Thyroid gland (tissue), 4 donors: Measurements from ENCODE around the gene SPATA2.
A peak's percentile ranks its signal among the peaks of the same experiment; 100 is the strongest.

ENCODE experiments used
- CTCF ChIP-seq, 6 experiments: fragments of 200-600 bp in 3 of 6; fragments of 450-650 bp in 3 of 6; sonication (generic) in 3 of 6; IDR thresholded peaks; one replicate each; pipeline ENCODE4 v1.5.1; 2016 to 2019; ENCODE audit warnings: antibody characterized with exemption in 6 of 6, mild to moderate bottlenecking in 2 of 6, inconsistent platforms in 1 of 6, moderate library complexity in 1 of 6
- POLR2A ChIP-seq, 2 donors: fragments of 450-650 bp; IDR thresholded peaks; one replicate each; pipeline ENCODE4 v1.6.1; 2017; ENCODE audit warnings: antibody characterized with exemption in 2 of 2, mild to moderate bottlenecking in 2 of 2, moderate library complexity in 1 of 2

- TF ChIP-seq CTCF (IDR thresholded peaks at IDR 0.05), result peak in 1 of 6 experiments; percentile 5
- TF ChIP-seq POLR2A (IDR thresholded peaks at IDR 0.05), result no peak
These were observed 5.6 kb downstream of the SPATA2 start for GRCh38 chr20:49909499-49910339.
